ELR (cell line): ENCODE measurements around the gene HEXA.

Experiments used
- DNase-seq: peaks from one replicate; pipeline ENCODE4 v3.0.0-alpha.2; 2015; ENCODE audit warnings: low read depth

Gene HEXA

DNA sequence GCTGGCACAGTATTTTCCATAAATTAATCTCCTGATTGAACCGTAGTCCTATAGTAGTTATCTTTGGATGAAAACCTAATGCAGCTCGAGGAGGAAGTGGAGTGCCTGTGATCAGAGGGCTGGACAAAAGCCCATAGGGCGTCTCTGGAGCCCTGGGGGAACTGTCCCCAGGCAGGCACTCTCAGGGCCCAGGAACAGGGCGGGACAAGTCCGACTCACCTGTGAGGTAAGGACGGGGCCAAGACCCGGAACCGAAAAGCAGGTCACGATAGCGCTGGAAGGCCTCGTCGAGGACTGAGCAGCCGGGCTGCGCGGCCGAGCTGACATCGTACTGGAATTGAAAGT is 341 bp downstream of the HEXA start:
- no peak for DNase-seq

DNA sequence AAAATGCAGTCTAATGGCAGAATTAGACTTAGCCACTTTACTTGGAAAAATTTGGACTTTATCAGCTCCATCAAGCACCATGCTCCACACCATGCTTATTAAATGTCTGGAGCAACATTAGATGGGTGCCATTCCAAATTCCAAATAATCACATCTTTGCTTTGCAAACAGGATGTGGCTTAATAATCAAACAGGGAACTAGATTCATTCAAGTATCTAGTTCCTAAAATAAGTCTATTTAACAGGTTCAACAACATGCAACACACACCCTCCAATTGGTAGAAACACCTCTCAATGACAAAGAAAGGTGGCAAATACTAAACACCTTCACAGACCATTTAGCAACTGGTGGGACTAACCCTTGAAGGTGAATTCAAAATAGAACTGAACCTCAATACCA is 3.5 kb downstream of the HEXA start:
- no peak for DNase-seq

- DNase-seq: no peak
Measured at GRCh38 chr15:72369964-72370363, 5.8 kb downstream of the HEXA start.

- DNase-seq: no peak
Measured at GRCh38 chr15:72368899-72369298, 6.9 kb downstream of the HEXA start.

GRCh38 chr15:72368325-72368724 is 7.5 kb downstream of the HEXA start:
- DNase-seq: no peak

- no peak for DNase-seq
Measured at GRCh38 chr15:72365844-72366243, 10.0 kb downstream of the HEXA start.

DNA sequence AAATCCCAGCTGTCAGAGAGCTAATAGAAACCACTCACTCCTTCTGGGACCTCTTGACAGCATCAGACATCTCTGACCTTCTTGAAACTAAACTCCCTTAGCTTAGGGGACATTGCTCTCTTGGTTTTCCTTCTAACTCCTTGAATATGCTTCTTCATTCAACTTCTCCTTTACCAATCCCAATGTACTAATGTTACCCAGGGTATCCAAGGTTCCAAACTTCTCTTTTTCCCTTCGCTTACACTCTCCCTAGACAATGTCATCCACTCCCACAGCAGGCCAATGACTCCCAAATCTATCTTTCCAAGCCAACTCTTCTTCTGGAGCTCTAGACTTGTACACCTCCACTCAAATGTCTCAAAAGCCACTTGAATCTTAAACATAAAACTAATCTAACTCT is 14.6 kb downstream of the HEXA start:
- no peak for DNase-seq

DNA sequence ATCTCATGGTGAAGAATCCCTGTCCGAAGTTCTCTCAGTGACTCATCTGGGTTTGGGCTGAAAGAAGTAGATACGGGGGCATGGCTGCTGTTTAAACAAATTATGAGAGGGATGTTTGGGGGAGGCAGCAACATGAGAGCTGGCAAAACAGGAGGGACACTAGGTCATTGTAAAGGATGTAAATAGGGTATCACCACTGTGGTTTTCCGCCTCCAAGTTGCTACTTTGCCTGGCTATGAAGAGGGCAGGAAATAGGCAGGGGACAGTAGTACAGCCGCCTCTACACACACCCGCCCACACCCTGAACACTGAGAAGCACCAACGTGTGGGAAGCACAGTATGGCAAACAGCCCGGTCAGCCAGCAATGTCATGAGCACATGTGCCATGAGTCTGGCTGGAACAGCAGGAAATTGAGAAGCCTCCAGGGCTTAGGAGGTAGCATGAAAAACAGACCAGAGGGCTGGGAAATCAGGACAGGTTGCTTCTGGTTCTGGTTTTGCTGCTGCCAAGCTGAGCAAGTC is 17.1 kb downstream of the HEXA start:
- peak; percentile 67 for DNase-seq

- DNase-seq: no peak
Measured at GRCh38 chr15:72358121-72358520, 17.7 kb downstream of the HEXA start.

- DNase-seq: no peak
Measured at GRCh38 chr15:72354496-72354895, 21.3 kb downstream of the HEXA start.

GRCh38 chr15:72353266-72353665 is 22.5 kb downstream of the HEXA start:
- peak; percentile 44 for DNase-seq

GRCh38 chr15:72345806-72346205 is 30.0 kb downstream of the HEXA start:
- no peak for DNase-seq

GRCh38 chr15:72345280-72345679 is 30.5 kb downstream of the HEXA start:
- DNase-seq: no peak

DNA sequence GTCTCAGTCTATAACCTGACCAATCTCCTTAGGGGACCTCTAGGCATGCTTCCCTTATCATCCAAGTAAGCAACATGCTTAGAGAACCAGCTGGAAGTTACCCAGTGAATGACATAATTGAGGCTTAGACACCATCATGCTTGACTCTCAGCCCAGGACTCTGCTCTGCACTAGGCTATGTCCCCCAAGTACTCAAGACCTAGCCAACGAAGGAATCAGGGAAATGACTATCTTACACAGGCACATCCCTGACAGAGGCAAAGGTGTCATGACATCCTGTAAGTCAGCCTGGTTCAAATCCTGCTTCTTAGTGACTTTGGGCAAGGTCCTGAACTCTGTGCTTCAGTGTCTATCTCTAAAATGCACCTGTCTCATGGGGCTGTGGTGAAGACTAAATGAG is 31.2 kb downstream of the HEXA start:
- no peak for DNase-seq

GRCh38 chr15:72342385-72342784 is 33.4 kb downstream of the HEXA start:
- peak; percentile 39 for DNase-seq

DNA sequence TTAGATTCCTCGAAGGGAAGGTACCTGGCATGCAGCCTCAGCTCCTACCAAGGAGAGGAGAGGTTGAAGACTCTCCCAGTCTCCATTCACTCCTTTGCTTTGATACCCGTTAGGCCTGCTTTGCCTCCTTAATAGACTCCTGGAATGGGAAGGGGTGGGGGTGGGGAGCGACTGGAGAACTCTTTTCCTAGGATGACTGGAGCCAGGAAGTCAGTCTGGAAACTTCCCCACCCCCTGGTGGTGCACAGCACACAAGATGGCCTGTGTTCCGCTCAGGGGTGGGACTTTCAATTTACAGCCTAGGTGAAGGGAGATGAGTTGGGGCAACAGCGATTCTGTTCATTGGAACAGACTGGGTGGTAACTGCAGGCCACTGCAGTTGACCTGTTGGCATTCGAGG is 34.5 kb downstream of the HEXA start:
- DNase-seq: peak; percentile 45

- DNase-seq: peak; percentile 50
Measured at GRCh38 chr15:72340366-72340765, 35.4 kb downstream of the HEXA start.

- peak; percentile 89 for DNase-seq
Measured at GRCh38 chr15:72339777-72340177, 36.0 kb downstream of the HEXA start.

DNA sequence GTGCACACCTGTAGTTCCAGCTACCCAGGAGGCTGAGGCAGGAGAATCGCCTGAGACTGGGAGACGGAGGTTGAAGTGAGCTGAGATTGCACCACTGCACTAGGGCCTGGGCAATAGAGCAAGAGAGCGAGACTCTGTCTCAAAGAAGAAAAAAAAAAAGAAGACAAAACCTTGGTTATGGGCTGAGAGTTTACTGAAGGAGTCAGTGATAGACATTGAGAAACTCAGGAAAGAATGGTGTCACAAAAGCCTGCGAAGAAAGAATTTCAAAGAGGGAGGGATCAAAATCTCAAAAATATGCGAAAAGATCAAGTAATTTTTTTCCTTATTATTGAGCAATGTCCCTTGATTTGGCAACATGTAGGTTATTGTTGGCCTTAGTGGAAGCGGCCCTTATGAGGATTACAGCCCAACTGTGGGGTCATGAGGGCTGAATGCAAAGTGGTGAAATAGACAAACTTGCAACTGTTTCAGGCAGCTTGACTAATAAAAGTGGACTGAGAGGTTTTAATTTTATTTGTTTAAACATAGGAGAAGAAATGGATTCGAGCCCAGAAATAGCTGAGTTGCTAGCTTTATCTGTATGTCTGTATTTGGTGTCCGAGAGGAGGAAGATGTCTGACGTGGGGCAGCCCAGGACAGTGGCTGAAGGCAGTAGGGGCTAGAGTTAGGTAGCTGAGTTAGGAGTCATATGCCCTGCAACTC is 37.0 kb downstream of the HEXA start:
- no peak for DNase-seq

DNA sequence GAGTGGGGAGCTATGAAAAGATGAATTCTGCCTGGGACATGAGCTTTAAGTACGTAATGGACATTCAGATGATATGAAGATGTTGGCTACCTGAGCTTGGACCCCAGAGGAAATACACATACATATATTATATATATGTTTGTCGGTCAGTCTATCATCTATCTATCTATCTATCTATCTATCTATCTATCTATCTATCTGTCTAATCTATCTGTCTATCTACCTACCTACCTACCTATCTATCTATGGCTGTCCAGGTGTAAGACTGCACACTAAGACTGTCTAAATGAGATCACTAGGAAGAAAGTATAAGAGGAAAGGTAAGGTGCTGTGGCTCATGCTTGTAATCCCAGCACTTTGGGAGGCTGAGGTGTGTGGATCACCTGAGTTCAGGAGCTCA is 37.7 kb downstream of the HEXA start:
- no peak for DNase-seq

- no peak for DNase-seq
Measured at GRCh38 chr15:72334842-72335241, 41.0 kb downstream of the HEXA start.

DNA sequence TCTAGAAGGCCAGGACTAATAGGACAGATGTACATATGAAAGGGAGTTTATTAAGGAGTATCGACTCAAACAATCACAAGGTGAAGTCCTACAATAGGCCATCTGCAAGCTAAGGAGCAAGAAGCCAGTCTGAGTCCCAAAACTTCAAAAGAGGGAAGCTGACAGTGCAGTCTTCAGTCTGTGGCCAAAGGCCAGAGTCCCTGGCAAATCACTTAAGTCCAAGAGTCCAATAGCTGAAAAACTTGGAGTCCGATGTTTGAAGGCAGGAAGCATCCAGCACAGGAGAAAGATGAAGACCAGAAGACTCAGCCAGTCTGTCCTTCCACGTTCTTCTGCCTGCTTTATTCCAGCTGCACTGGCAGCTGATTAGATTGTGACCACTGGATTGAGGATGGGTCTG is 44.8 kb downstream of the HEXA start:
- DNase-seq: no peak

DNA sequence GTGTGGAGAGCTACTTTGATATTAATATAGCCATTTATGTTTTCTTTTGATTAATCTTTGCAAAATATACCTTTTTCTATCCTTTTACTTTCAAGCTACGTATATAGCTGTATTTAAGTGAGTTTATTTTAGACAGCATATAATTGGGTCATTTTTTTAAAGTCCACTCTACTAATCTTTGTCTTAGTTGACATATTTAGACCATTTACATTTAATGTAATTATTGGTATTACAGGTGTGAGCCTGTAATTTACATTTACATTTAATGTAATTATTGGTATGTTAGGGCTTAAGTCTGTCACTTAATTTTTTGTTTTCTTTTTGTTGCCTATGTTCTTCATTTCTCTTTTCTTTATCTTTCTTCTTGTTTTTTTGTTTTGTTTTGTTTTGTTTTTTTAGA is 52.1 kb downstream of the HEXA start:
- no peak for DNase-seq

GRCh38 chr15:72319985-72320671 is 55.7 kb downstream of the HEXA start, which contains the start of gene CELF6:
TSS of gene CELF6 (minus strand) at chr15:72320157. CDS start at chr15:72319874, 283 bp downstream.
- peak; percentile 73 for DNase-seq
